ENCODE measurements around the gene IL25. TPM values are rescaled to one million over a fixed set of nuclear protein-coding genes. Genes with fewer than 3 reads are reported as not detected.

The IL25 gene
- total RNA-seq, 3 donors from 2014 or later (not counting 1 experiment from before 2014, with no cell fraction given) = not detected

DNA sequence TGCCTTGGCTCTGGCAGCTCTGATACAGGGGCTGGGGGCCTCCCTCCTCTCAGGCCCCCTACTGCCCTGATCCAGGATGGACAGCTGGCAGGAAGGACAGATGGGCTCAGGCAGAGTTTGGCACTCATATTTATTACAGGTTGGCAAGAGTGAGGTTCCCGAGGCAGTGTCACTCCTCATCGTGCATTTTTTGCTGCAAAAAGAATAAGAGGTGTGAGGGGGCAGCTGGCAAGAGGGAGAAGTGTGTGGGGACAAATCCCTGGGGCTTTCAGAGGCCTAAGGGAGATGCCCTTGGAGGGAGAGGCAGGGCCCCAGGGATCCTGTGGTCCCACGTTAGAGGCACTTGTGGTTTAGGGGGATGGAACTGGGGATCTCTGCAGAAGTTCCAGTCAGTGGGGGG, 9.3 kb downstream of the IL25 start:
- intact Hi-C loops (cut with micrococcal nuclease) = loop anchor here (2.0 kb wide), 2 partner anchors 117 to 261 kb away; no protein-coding TSS in a partner anchor
- ATAC-seq (no peak), DNase-seq (no peak)
- TF ChIP-seq, protein P1, sequence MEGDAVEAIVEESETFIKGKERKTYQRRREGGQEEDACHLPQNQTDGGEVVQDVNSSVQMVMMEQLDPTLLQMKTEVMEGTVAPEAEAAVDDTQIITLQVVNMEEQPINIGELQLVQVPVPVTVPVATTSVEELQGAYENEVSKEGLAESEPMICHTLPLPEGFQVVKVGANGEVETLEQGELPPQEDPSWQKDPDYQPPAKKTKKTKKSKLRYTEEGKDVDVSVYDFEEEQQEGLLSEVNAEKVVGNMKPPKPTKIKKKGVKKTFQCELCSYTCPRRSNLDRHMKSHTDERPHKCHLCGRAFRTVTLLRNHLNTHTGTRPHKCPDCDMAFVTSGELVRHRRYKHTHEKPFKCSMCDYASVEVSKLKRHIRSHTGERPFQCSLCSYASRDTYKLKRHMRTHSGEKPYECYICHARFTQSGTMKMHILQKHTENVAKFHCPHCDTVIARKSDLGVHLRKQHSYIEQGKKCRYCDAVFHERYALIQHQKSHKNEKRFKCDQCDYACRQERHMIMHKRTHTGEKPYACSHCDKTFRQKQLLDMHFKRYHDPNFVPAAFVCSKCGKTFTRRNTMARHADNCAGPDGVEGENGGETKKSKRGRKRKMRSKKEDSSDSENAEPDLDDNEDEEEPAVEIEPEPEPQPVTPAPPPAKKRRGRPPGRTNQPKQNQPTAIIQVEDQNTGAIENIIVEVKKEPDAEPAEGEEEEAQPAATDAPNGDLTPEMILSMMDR (IDR thresholded peaks at IDR 0.05) = no peak
- Histone ChIP-seq H3K4me1 (ENCODE audit: control insufficient read depth, insufficient read depth, low read length) (no peaks in the 10 kb centered on the region), H3K36me3 (ENCODE audit: control insufficient read depth, insufficient read depth, low read length) (no peaks in the 10 kb centered on the region), H3K27ac (ENCODE audit: low read length) (no peak overlapping the region), H3K27me3 (ENCODE audit: control insufficient read depth, insufficient read depth, low read length) (no peaks in the 10 kb centered on the region), H3K4me3 (ENCODE audit: low read length) (no peak overlapping the region), H3K9me3 (ENCODE audit: control insufficient read depth, insufficient read depth, low read length) (no peaks in the 10 kb centered on the region)
- Mint-ChIP-seq H3K27ac (no peak overlapping the region), H3K4me1 (no peaks in the 10 kb centered on the region), H3K36me3 (no peaks in the 10 kb centered on the region), H3K9me3 (no peaks in the 10 kb centered on the region), H3K4me3 (no peak overlapping the region), H3K27me3 (ENCODE audit: low read depth in 2 of 2) (peaks cover 0 to 1% of the 10 kb centered on the region in 2 donors)
- 25% methylated on average over 3 of the region's 3 CpGs for WGBS (ENCODE audit: insufficient coverage)

DNA sequence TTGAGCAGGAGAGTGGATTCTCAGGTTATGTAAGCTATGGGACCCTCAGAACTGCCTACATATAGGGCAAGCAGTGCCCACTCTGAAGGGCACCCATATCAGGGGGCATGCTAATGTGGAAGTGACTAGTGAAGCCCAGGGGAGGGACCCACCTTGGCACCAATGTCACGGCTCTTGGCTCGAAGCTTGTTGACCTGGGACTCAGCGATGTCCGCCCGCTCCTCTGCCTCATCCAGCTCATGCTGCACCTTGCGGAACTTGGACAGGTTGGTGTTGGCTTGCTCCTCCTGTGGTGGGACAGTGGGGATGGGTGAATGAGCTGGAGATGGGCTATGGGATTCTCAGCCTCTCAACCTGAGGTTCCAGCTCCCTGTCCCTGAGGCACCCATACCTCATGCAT, 9.7 kb downstream of the IL25 start:
- H3K9me3 Mint-ChIP-seq = no peaks in the 10 kb centered on the region
- no peak overlapping the region for H3K27ac Mint-ChIP-seq
- H3K27me3 ChIP-seq (ENCODE audit: control insufficient read depth, insufficient read depth, low read length) = no peaks in the 10 kb centered on the region
- no peaks in the 10 kb centered on the region for H3K27me3 Mint-ChIP-seq (ENCODE audit: low read depth in 2 of 2)
- no peak overlapping the region for H3K27ac ChIP-seq (ENCODE audit: low read length)
- intact Hi-C loops (cut with micrococcal nuclease) = no loop called here
- H3K4me1 Mint-ChIP-seq = no peaks in the 10 kb centered on the region
- TF ChIP-seq, protein P1 (IDR thresholded peaks at IDR 0.05) = no peak
- no peaks in the 10 kb centered on the region for H3K9me3 ChIP-seq (ENCODE audit: control insufficient read depth, insufficient read depth, low read length)
- no peaks in the 10 kb centered on the region for H3K36me3 ChIP-seq (ENCODE audit: control insufficient read depth, insufficient read depth, low read length)
- no peak for DNase-seq
- no peak overlapping the region for H3K4me3 Mint-ChIP-seq
- no peak overlapping the region for H3K4me3 ChIP-seq (ENCODE audit: low read length)
- H3K36me3 Mint-ChIP-seq = no peaks in the 10 kb centered on the region
- WGBS (ENCODE audit: insufficient coverage) = 94% methylated on average over 6 of the region's 6 CpGs
- ATAC-seq = no peak
- H3K4me1 ChIP-seq (ENCODE audit: control insufficient read depth, insufficient read depth, low read length) = no peaks in the 10 kb centered on the region

DNA sequence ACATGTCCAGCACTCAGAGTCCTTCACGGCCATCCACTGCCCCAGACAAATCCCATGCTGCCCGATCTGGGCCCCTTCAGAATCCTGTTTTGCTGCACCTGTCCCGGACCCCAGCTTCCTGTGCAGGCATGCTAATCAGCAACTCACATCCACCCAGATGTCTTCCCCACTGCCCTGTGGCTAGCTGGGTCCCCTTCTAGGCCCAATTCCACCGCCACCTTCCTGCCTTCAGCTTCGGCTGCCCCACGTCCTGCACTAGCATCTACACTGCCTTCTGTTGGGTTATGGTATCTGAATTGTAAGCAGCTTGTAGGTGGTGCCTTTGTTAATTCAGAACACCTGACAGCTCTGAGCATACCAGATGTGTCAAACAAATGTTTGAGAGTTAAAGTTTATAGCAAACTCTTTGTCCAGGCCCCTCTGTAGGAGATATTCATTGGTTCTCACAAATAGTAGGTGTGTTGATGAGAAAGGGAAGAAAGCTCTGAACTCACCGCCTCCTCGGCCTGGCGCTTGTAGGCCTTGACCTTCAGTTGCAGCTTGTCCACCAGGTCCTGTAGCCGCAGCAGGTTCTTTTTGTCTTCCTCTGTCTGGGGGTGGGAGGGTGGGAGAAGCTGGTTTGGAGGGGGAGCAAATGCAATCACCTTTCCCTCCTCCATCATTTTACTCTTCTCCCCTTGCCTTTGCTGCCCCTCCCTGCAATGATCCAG, 10.3 kb downstream of the IL25 start:
- intact Hi-C loops (cut with micrococcal nuclease) = no loop called here

More for the DNA sequence above, 10.3 kb downstream of the IL25 start:
- no peak overlapping the region for H3K27ac ChIP-seq (ENCODE audit: low read length)
- no peaks in the 10 kb centered on the region for H3K4me1 Mint-ChIP-seq
- TF ChIP-seq, protein P1 (IDR thresholded peaks at IDR 0.05) = no peak
- H3K36me3 Mint-ChIP-seq = no peaks in the 10 kb centered on the region
- H3K4me3 Mint-ChIP-seq = no peak overlapping the region
- H3K4me3 ChIP-seq (ENCODE audit: low read length) = no peak overlapping the region
- no peaks in the 10 kb centered on the region for H3K9me3 ChIP-seq (ENCODE audit: control insufficient read depth, insufficient read depth, low read length)
- no peaks in the 10 kb centered on the region for H3K4me1 ChIP-seq (ENCODE audit: control insufficient read depth, insufficient read depth, low read length)
- H3K36me3 ChIP-seq (ENCODE audit: control insufficient read depth, insufficient read depth, low read length) = no peaks in the 10 kb centered on the region
- H3K9me3 Mint-ChIP-seq = no peaks in the 10 kb centered on the region
- 45% methylated on average over 9 of the region's 10 CpGs for WGBS (ENCODE audit: insufficient coverage)
- H3K27ac Mint-ChIP-seq = no peak overlapping the region
- H3K27me3 Mint-ChIP-seq (ENCODE audit: low read depth in 2 of 2) = no peaks in the 10 kb centered on the region
- H3K27me3 ChIP-seq (ENCODE audit: control insufficient read depth, insufficient read depth, low read length) = no peaks in the 10 kb centered on the region
- ATAC-seq = no peak
- no peak for DNase-seq

Data from natural killer cell (primary cell).